Esophagus squamous epithelium (tissue), 4 donors: ENCODE results near the gene CSRNP3.

Source experiments
- POLR2A ChIP-seq, 4 donors: fragments of 450-650 bp; IDR thresholded peaks; one replicate each; pipeline ENCODE4 v1.6.1; 2017; ENCODE audit warnings: antibody characterized with exemption in 4 of 4, mild to moderate bottlenecking in 4 of 4, moderate library complexity in 3 of 4
- TF ChIP-seq, protein P1 (sequence below), 6 experiments: fragments of 450-650 bp in 4 of 6; fragments of 200-600 bp in 2 of 6; sonication (generic) in 2 of 6; IDR thresholded peaks; one replicate each; pipeline ENCODE4 v1.5.1; 2016 to 2019; ENCODE audit warnings: antibody characterized with exemption in 6 of 6, mild to moderate bottlenecking in 4 of 6, moderate library complexity in 4 of 6

DNA sequence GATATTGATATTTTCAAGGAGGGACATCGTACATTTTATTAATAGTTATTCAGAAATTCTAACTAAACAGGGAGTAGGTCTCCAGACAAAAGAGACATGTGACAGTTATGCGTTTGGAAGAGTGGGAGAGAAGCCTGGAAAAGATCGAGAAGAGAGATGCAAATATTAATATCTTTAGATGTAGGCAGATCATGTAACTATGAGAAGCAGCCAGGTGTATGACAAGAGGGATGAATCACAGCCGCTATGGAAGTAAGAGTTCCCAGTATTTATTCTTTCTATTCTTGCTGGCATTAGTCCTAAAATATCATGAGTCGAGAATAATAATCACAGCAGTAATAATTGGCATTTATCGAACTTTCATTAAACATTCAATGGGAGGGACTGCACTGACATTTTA is 140.2 kb downstream of the CSRNP3 start:
- TF ChIP-seq, protein P1, sequence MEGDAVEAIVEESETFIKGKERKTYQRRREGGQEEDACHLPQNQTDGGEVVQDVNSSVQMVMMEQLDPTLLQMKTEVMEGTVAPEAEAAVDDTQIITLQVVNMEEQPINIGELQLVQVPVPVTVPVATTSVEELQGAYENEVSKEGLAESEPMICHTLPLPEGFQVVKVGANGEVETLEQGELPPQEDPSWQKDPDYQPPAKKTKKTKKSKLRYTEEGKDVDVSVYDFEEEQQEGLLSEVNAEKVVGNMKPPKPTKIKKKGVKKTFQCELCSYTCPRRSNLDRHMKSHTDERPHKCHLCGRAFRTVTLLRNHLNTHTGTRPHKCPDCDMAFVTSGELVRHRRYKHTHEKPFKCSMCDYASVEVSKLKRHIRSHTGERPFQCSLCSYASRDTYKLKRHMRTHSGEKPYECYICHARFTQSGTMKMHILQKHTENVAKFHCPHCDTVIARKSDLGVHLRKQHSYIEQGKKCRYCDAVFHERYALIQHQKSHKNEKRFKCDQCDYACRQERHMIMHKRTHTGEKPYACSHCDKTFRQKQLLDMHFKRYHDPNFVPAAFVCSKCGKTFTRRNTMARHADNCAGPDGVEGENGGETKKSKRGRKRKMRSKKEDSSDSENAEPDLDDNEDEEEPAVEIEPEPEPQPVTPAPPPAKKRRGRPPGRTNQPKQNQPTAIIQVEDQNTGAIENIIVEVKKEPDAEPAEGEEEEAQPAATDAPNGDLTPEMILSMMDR (IDR thresholded peaks at IDR 0.05) = no peak
- TF ChIP-seq POLR2A (IDR thresholded peaks at IDR 0.05) = no peak
